Cardiac muscle cell (in vitro differentiated cells and primary cell): Measurements from ENCODE around the gene AFAP1L1. TPM values are rescaled to one million over a fixed set of nuclear protein-coding genes. Genes with fewer than 3 reads are reported as not detected.

Experiments used
- DNase-seq, 2 donors: peaks; one replicate each; pipeline versions ENCODE4 v3.0.0 to v3.0.0-alpha.2; 2010 to 2017; ENCODE audit warnings: low read depth in 1 of 2, low spot score in 1 of 2
- H3K27ac ChIP-seq: fragments of 200-600 bp; sonication (generic); 2 replicates; pipeline ENCODE4 v1.5.1; 2016
- H3K27me3 ChIP-seq: fragments of 200-600 bp; sonication (generic); 2 replicates; pipeline ENCODE4 v1.6.0; 2016; ENCODE audit warnings: control low read depth
- H3K36me3 ChIP-seq: fragments of 200-600 bp; sonication (generic); 2 replicates; pipeline ENCODE4 v1.5.1; 2016; ENCODE audit warnings: control low read depth
- H3K4me1 ChIP-seq: fragments of 200-600 bp; sonication (generic); 2 replicates; pipeline ENCODE4 v1.8.1; 2017; ENCODE audit warnings: low read depth, mild to moderate bottlenecking, mixed run types
- H3K4me3 ChIP-seq: fragments of 200-600 bp; sonication (generic); 2 replicates; pipeline ENCODE4 v1.5.1; 2016; ENCODE audit warnings: mild to moderate bottlenecking
- H3K9me3 ChIP-seq: fragments of 200-600 bp; sonication (generic); 2 replicates; pipeline ENCODE4 v1.5.1; 2017; ENCODE audit warnings: low read depth, mild to moderate bottlenecking, control low read depth
- polyA plus RNA-seq: library from polyadenylated mRNA; unstranded; fragments of >200 nt; fragmentation: Nextera tagmentation; extraction: Ambion mirVana; gene quantifications from 2 replicates; pipeline ENCODE4 v1.2.1, GENCODE V29; 2016
- total RNA-seq: library from RNA; depleted of rRNA; stranded (reverse); fragments of >200 nt; gene quantifications from 2 replicates; pipeline ENCODE4 v1.2.3, GENCODE V29; 2016
- TF ChIP-seq, protein P1 (sequence below): IDR thresholded peaks from 2 replicates; pipeline ENCODE4 v1.5.1; 2012; ENCODE audit warnings: low read depth, mild to moderate bottlenecking, low read length

Gene AFAP1L1
- total and polyA plus RNA-seq, 2 experiments from 2014 or later = 24.0 to 39.3 TPM

DNA sequence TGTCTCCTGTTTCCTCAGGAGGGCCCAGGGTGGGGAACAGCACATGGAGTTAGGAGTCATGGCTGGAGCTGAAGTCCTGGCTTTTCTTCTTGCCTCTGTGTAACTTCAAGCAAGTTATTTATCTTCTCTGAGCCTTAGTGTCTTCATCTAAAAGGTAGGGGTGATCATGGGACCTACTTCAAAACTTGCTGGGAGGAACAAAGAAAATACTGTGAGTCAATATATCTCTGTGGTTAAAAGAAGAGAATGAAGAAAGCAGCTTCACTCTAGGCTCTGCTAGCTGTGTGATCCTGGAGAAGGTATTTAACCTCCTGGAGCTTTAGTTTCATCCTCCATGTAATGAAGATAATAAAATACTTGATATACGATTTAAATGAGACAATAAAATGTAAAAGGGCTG is 26.5 kb downstream of the AFAP1L1 start:
- no peaks in the 10 kb centered on the region for H3K27me3 ChIP-seq
- H3K9me3 ChIP-seq = no peaks in the 10 kb centered on the region
- H3K4me1 ChIP-seq = peaks cover 20% of the 10 kb centered on the region
- H3K36me3 ChIP-seq = no peaks in the 10 kb centered on the region
- peak overlapping the region; percentile 44 for H3K27ac ChIP-seq
- no peak overlapping the region for H3K4me3 ChIP-seq
- TF ChIP-seq, protein P1, sequence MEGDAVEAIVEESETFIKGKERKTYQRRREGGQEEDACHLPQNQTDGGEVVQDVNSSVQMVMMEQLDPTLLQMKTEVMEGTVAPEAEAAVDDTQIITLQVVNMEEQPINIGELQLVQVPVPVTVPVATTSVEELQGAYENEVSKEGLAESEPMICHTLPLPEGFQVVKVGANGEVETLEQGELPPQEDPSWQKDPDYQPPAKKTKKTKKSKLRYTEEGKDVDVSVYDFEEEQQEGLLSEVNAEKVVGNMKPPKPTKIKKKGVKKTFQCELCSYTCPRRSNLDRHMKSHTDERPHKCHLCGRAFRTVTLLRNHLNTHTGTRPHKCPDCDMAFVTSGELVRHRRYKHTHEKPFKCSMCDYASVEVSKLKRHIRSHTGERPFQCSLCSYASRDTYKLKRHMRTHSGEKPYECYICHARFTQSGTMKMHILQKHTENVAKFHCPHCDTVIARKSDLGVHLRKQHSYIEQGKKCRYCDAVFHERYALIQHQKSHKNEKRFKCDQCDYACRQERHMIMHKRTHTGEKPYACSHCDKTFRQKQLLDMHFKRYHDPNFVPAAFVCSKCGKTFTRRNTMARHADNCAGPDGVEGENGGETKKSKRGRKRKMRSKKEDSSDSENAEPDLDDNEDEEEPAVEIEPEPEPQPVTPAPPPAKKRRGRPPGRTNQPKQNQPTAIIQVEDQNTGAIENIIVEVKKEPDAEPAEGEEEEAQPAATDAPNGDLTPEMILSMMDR = no peak
- DNase-seq = no peak

DNA sequence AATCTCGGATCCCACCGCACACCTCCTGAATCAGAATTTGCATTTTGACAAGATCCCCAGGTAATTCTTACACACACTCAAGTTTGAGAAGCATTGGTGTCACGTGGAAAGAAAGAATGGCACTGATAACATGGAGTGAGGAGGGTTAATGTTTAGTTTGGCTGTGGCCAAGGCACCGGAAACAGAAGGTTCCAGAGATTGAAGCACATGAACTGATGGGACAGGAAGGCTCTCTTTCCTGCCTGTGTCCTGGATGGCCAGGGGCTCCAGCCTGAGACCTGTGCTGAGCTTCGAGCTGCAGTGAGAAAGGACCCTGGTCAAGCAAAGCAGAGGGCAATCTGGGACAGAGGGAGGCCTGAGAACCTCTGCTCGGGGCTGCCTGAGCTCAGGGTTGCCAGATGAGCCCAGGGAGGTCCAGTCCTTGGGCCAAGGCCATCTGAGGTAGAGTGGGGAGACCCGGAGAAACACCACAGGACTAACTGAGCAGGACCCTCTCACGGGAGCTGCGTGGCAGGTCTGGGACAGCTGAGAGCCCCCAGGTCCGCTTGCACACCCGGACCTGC is 27.3 kb downstream of the AFAP1L1 start:
- peak in 1 of 2 donors; percentile 30 for DNase-seq
- Histone ChIP-seq H3K36me3 (no peaks in the 10 kb centered on the region), H3K27me3 (no peaks in the 10 kb centered on the region), H3K27ac (no peak overlapping the region), H3K4me3 (no peak overlapping the region), H3K4me1 (peaks cover 20% of the 10 kb centered on the region), H3K9me3 (no peaks in the 10 kb centered on the region)
- TF ChIP-seq, protein P1 = no peak

DNA sequence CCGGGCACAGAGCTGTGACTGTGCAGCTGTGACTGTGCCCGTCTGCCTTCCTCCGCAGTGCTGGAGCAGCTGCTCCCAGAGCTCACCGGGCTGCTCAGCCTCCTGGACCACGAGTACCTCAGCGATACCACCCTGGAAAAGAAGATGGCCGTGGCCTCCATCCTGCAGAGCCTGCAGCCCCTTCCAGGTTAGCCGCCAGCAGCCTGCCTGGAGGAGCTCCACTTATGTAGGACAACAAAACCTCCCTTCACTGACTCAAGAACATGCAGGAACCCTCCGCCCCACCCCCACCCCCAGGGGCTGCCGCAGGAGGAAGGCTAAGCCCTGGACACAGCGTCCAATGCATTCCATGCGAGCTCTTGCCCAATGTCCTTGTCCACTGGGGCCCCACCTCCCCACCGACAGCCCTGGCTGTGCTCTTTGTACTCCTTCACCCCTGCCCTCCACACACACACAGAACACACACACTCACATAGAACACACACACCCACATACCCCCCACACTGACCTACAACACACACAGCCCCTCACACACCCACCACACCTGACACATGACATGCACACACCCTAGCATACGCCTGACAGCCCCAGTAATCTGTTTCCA is 27.9 kb downstream of the AFAP1L1 start:
- H3K4me3 ChIP-seq = no peak overlapping the region
- no peak for DNase-seq
- no peaks in the 10 kb centered on the region for H3K27me3 ChIP-seq
- no peaks in the 10 kb centered on the region for H3K9me3 ChIP-seq
- TF ChIP-seq, protein P1 = no peak
- H3K4me1 ChIP-seq = peaks cover 20% of the 10 kb centered on the region
- no peak overlapping the region for H3K27ac ChIP-seq
- H3K36me3 ChIP-seq = no peaks in the 10 kb centered on the region

DNA sequence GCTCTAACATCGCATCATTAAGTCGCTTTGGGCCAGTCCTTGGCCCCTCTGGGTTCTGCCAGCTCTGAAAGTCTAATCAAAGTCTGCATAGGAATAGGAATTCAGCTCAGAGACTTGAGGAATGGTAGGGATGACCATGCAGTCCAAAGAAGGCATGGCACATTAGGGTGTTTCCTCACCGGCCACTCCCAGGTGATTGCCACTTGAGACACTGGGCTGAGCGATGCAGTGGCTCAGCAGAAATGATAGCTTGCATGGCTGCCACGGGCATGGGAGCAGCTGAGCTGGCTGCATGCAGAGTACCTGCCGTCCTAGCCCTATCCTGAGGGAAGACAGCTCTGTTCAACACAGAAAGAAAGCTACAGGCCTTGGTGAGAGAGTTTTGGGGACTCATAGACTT is 28.8 kb downstream of the AFAP1L1 start:
- H3K27me3 ChIP-seq = no peaks in the 10 kb centered on the region
- TF ChIP-seq, protein P1 = no peak
- peaks cover 15% of the 10 kb centered on the region for H3K4me1 ChIP-seq
- H3K27ac ChIP-seq = no peak overlapping the region
- H3K9me3 ChIP-seq = no peaks in the 10 kb centered on the region
- no peak for DNase-seq
- H3K36me3 ChIP-seq = no peaks in the 10 kb centered on the region
- no peak overlapping the region for H3K4me3 ChIP-seq

DNA sequence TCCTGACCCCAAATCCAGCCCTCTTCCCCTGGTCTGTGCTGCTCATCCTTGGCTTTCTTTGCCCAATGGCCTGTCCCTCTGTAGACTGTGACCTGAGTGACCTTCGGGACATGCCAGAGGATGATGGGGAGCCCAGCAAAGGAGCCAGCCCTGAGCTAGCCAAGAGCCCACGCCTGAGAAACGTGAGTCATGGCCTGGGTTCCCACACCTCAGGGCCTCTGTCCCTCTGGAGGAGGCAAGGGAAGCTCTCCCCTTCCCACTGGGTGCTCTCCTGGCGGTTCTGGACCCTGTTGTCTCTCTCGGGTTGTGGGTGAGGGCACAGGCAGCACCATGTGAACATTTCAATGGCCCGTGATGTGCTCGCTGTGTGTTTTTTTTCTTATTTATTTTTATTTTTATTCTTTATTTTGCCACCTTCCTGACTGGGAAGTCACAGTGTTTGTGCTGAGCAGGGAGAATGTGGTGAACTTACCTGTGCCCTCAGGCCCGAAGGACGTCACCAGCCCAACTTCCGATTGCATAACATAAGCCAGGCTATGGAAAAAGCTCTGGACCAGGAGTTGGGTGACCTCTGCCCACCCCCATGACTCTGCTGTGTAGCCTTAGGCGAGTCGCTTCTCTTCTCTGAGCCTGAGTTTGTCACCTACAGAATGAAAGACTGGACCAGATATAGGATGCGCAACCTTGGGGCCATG is 29.5 kb downstream of the AFAP1L1 start:
- DNase-seq = no peak
- Histone ChIP-seq H3K4me1 (peaks cover 11% of the 10 kb centered on the region), H3K36me3 (no peaks in the 10 kb centered on the region), H3K27me3 (no peaks in the 10 kb centered on the region), H3K27ac (no peak overlapping the region), H3K4me3 (no peak overlapping the region), H3K9me3 (no peaks in the 10 kb centered on the region)
- TF ChIP-seq, protein P1 = no peak
